Gastrocnemius medialis (tissue), 4 donors: ENCODE measurements around the gene RFX7. TPM values are rescaled to one million over a fixed set of nuclear protein-coding genes. Genes with fewer than 3 reads are reported as not detected.

Source experiments
- ATAC-seq, 2 donors: fragments of 150-250 bp; one replicate each; pipeline ENCODE4 v1.9.1; 2016
- DNase-seq, 2 donors: peaks; one replicate each; pipeline ENCODE4 v3.0.0-alpha.2; 2019
- H3K27ac ChIP-seq, 4 donors: fragments of 200-600 bp; sonication (generic); 1 replicate in 1 of 4; 2 replicates in 3 of 4; pipeline ENCODE4 v1.5.1; 2016 to 2018; ENCODE audit warnings: mild to moderate bottlenecking in 2 of 4, moderate library complexity in 1 of 4
- H3K27me3 ChIP-seq, 3 donors: fragments of 200-600 bp; sonication (generic) in 2 of 3; 1 replicate in 1 of 3; 2 replicates in 2 of 3; pipeline versions ENCODE4 v1.5.1 to v1.6.0; 2016 to 2019; ENCODE audit warnings: mild to moderate bottlenecking in 1 of 3, moderate library complexity in 1 of 3
- H3K36me3 ChIP-seq, 2 donors: fragments of 200-600 bp; sonication (generic) in 1 of 2; one replicate each; pipeline ENCODE4 v1.5.1; 2017 to 2018
- H3K4me1 ChIP-seq, 2 donors: fragments of 200-600 bp; sonication (generic) in 1 of 2; one replicate each; pipeline ENCODE4 v1.5.1; 2016 to 2017; ENCODE audit warnings: mild to moderate bottlenecking in 2 of 2
- H3K4me3 ChIP-seq, 4 donors: fragments of 200-600 bp; sonication (generic) in 3 of 4; 1 replicate in 1 of 4; 2 replicates in 3 of 4; pipeline ENCODE4 v1.5.1; 2016 to 2019; ENCODE audit warnings: mild to moderate bottlenecking in 2 of 4
- H3K9me3 ChIP-seq, 3 donors: fragments of 200-600 bp; sonication (generic) in 2 of 3; 1 replicate in 1 of 3; 2 replicates in 2 of 3; pipeline ENCODE4 v1.5.1; 2016 to 2019
- CTCF ChIP-seq, 5 experiments: fragments of 450-650 bp in 3 of 5; fragments of 200-600 bp in 2 of 5; sonication (generic) in 2 of 5; IDR thresholded peaks in 4 of 5; conservative IDR thresholded peaks in 1 of 5; 1 replicate in 4 of 5; 2 replicates in 1 of 5; pipeline ENCODE4 v1.5.1; 2016 to 2019; ENCODE audit warnings: antibody characterized with exemption in 5 of 5, mild to moderate bottlenecking in 3 of 5, moderate library complexity in 3 of 5
- POLR2A ChIP-seq, 2 donors: fragments of 450-650 bp; IDR thresholded peaks; one replicate each; pipeline ENCODE4 v1.6.1; 2017; ENCODE audit warnings: antibody characterized with exemption in 2 of 2, mild to moderate bottlenecking in 2 of 2, moderate library complexity in 2 of 2
- in situ Hi-C, 4 donors: fragments of 200-750 bp; cut with MboI; loops; one replicate each; pipeline versions ENCODE4 v1.15.0 to v1.8.0; 2017; ENCODE audit warnings: low sequenced_read_pairs in 4 of 4
- intact Hi-C: fragments of 100-400 bp; cut with DNase I; formaldehyde crosslinking; loops from one replicate; pipeline ENCODE4 v1.15.1; 2023; ENCODE audit warnings: low total_unique reads
- total RNA-seq, 4 donors: library from RNA; depleted of rRNA; stranded (reverse); fragments of >200 nt; gene quantifications; one replicate each; pipeline versions ENCODE4 v1.1.0 to v1.2.3, GENCODE V29; 2016

RFX7 gene
- total RNA-seq, 4 donors from 2014 or later, result 9.6 to 11.7 (median 10.7) TPM

- Histone ChIP-seq H3K9me3 (no peaks in the 10 kb centered on the region), H3K27ac (no peak overlapping the region), H3K27me3 (no peaks in the 10 kb centered on the region), H3K36me3 (peaks cover 0 to 45% of the 10 kb centered on the region in 2 donors), H3K4me3 (no peak overlapping the region), H3K4me1 (peaks cover 23 to 25% of the 10 kb centered on the region in 2 donors)
- TF ChIP-seq POLR2A (IDR thresholded peaks at IDR 0.05) (no peak), CTCF (IDR thresholded peaks at IDR 0.05 in 4 of 5, conservative IDR thresholded peaks at IDR 0.05 in 1 of 5) (no peak)
- in situ Hi-C loops (no loop called here), intact Hi-C loops (no loop called here)
- DNase-seq (no peak), ATAC-seq (no peak)
These were observed 148.3 kb downstream of the RFX7 start for GRCh38 chr15:56095406-56095805.

- TF ChIP-seq POLR2A (IDR thresholded peaks at IDR 0.05), result no peak
- TF ChIP-seq CTCF (IDR thresholded peaks at IDR 0.05 in 4 of 5, conservative IDR thresholded peaks at IDR 0.05 in 1 of 5), result no peak
- Histone ChIP-seq H3K4me1 (peaks cover 14 to 21% of the 10 kb centered on the region in 2 donors), H3K27ac (no peak overlapping the region), H3K36me3 (peaks cover 0 to 45% of the 10 kb centered on the region in 2 donors), H3K9me3 (no peaks in the 10 kb centered on the region), H3K27me3 (no peaks in the 10 kb centered on the region), H3K4me3 (no peak overlapping the region)
- DNase-seq (no peak), ATAC-seq (no peak)
- intact Hi-C loops, result no loop called here
- in situ Hi-C loops, result no loop called here
These were observed 149.5 kb downstream of the RFX7 start for GRCh38 chr15:56094171-56094570.

- Histone ChIP-seq H3K4me3 (no peak overlapping the region), H3K9me3 (no peaks in the 10 kb centered on the region), H3K36me3 (peaks cover 0 to 8% of the 10 kb centered on the region in 2 donors), H3K27ac (no peak overlapping the region), H3K27me3 (no peaks in the 10 kb centered on the region), H3K4me1 (peaks cover 0 to 7% of the 10 kb centered on the region in 2 donors)
- in situ Hi-C loops (no loop called here), intact Hi-C loops (no loop called here)
- ATAC-seq (no peak), DNase-seq (no peak)
- no peak for TF ChIP-seq POLR2A (IDR thresholded peaks at IDR 0.05)
- no peak for TF ChIP-seq CTCF (IDR thresholded peaks at IDR 0.05 in 4 of 5, conservative IDR thresholded peaks at IDR 0.05 in 1 of 5)
These were observed 155.3 kb downstream of the RFX7 start for GRCh38 chr15:56088389-56088788.

GRCh38 chr15:56086566-56086965 is 157.1 kb downstream of the RFX7 start:
- in situ Hi-C loops, result no loop called here
- H3K27me3 ChIP-seq, result no peaks in the 10 kb centered on the region
- intact Hi-C loops, result no loop called here
- H3K9me3 ChIP-seq, result no peaks in the 10 kb centered on the region
- DNase-seq (no peak), ATAC-seq (no peak)
- H3K4me1 ChIP-seq, result peaks cover 0 to 7% of the 10 kb centered on the region in 2 donors
- no peaks in the 10 kb centered on the region for H3K36me3 ChIP-seq
- no peak overlapping the region for H3K4me3 ChIP-seq
- no peak for TF ChIP-seq POLR2A (IDR thresholded peaks at IDR 0.05)
- no peak for TF ChIP-seq CTCF (IDR thresholded peaks at IDR 0.05 in 4 of 5, conservative IDR thresholded peaks at IDR 0.05 in 1 of 5)
- no peak overlapping the region for H3K27ac ChIP-seq

- Histone ChIP-seq H3K4me3 (no peak overlapping the region), H3K27ac (no peak overlapping the region), H3K36me3 (no peaks in the 10 kb centered on the region), H3K4me1 (no peaks in the 10 kb centered on the region), H3K9me3 (no peaks in the 10 kb centered on the region), H3K27me3 (no peaks in the 10 kb centered on the region)
- in situ Hi-C loops, result no loop called here
- DNase-seq (no peak), ATAC-seq (no peak)
- no peak for TF ChIP-seq CTCF (IDR thresholded peaks at IDR 0.05 in 4 of 5, conservative IDR thresholded peaks at IDR 0.05 in 1 of 5)
- no peak for TF ChIP-seq POLR2A (IDR thresholded peaks at IDR 0.05)
- intact Hi-C loops, result no loop called here
These were observed 161.4 kb downstream of the RFX7 start for GRCh38 chr15:56082263-56082761.
